Natural killer cell (primary cell): ENCODE measurements around the gene PRRT2. TPM values are rescaled to one million over a fixed set of nuclear protein-coding genes. Genes with fewer than 3 reads are reported as not detected.
"Not testable (repeated sequence)": the region's sequence is repeated elsewhere in the genome, so short reads cannot be mapped to it uniquely, and the experiment has no call there.

Experiments used
- ATAC-seq, 3 donors: fragments of 150-1000 bp in 2 of 3; fragments of 200-7000 bp in 1 of 3; cut with Tn5 transposase; 1 replicate in 1 of 3; 2 replicates in 2 of 3; pipeline ENCODE4 v1.10.0; 2021; ENCODE audit warnings: mild to moderate bottlenecking in 2 of 3, moderate library complexity in 2 of 3
- DNase-seq, 2 donors: peaks; one replicate each; pipeline versions ENCODE4 v3.0.0 to v3.0.0-alpha.2; 2013 to 2021; ENCODE audit warnings: mixed read lengths in 1 of 2
- H3K27ac ChIP-seq: one replicate; pipeline ENCODE4 v1.5.1; 2013; ENCODE audit warnings: mild to moderate bottlenecking, low read length
- H3K27me3 ChIP-seq: one replicate; pipeline ENCODE4 v1.6.1; 2013; ENCODE audit warnings: low read length; ENCODE audit not compliant: control insufficient read depth, insufficient read depth
- H3K36me3 ChIP-seq: one replicate; pipeline ENCODE4 v1.6.1; 2013; ENCODE audit warnings: low read length; ENCODE audit not compliant: control insufficient read depth, insufficient read depth
- H3K4me1 ChIP-seq: one replicate; pipeline ENCODE4 v1.6.1; 2013; ENCODE audit warnings: low read length; ENCODE audit not compliant: control insufficient read depth, insufficient read depth
- H3K4me3 ChIP-seq: one replicate; pipeline ENCODE4 v1.5.1; 2013; ENCODE audit warnings: low read length
- H3K9me3 ChIP-seq: one replicate; pipeline ENCODE4 v1.6.1; 2013; ENCODE audit warnings: low read length; ENCODE audit not compliant: control insufficient read depth, insufficient read depth
- H3K27ac Mint-ChIP-seq, 2 donors: one replicate each; pipeline ENCODE4 v1.8.0; 2022; ENCODE audit warnings: mild to moderate bottlenecking in 2 of 2, mixed read lengths in 2 of 2, moderate library complexity in 1 of 2
- H3K27me3 Mint-ChIP-seq, 2 donors: one replicate each; pipeline ENCODE4 v1.8.0; 2022; ENCODE audit warnings: low read depth in 2 of 2, mixed read lengths in 2 of 2
- H3K36me3 Mint-ChIP-seq: one replicate; pipeline ENCODE4 v1.8.0; 2022; ENCODE audit warnings: mixed read lengths
- H3K4me1 Mint-ChIP-seq, 2 donors: one replicate each; pipeline ENCODE4 v1.8.0; 2022; ENCODE audit warnings: mixed read lengths in 2 of 2
- H3K4me3 Mint-ChIP-seq: one replicate; pipeline ENCODE4 v1.8.0; 2022; ENCODE audit warnings: mild to moderate bottlenecking, moderate library complexity, mixed read lengths
- H3K9me3 Mint-ChIP-seq, 2 donors: one replicate each; pipeline ENCODE4 v1.8.0; 2022; ENCODE audit warnings: mixed read lengths in 2 of 2
- CTCF ChIP-seq: fragments of 200-600 bp; IDR thresholded peaks from one replicate; pipeline ENCODE4 v1.8.0; 2022; ENCODE audit warnings: antibody characterized with exemption
- WGBS: methylation state at CpG from one replicate; pipeline ENCODE4 v1.1.7; 2013; ENCODE audit warnings: missing lambda C conversion rate; ENCODE audit not compliant: insufficient coverage; 5-methylcytosine and 5-hydroxymethylcytosine counted together
- intact Hi-C: fragments of 100-400 bp; cut with micrococcal nuclease; formaldehyde crosslinking; loops from one replicate; pipeline ENCODE4 v1.14.2; 2022
- total RNA-seq, 4 donors: library from RNA; stranded (reverse); fragments of 120-200 nt in 1 of 4; gene quantifications; one replicate each; pipeline versions ENCODE4 v1.2.3 to v1.2.4, GENCODE V29; 2013 to 2022

PRRT2 gene
- total RNA-seq, 3 donors from 2014 or later (not counting 1 experiment from before 2014, with no cell fraction given): 0.70 to 1.4 (median 0.91) TPM

DNA sequence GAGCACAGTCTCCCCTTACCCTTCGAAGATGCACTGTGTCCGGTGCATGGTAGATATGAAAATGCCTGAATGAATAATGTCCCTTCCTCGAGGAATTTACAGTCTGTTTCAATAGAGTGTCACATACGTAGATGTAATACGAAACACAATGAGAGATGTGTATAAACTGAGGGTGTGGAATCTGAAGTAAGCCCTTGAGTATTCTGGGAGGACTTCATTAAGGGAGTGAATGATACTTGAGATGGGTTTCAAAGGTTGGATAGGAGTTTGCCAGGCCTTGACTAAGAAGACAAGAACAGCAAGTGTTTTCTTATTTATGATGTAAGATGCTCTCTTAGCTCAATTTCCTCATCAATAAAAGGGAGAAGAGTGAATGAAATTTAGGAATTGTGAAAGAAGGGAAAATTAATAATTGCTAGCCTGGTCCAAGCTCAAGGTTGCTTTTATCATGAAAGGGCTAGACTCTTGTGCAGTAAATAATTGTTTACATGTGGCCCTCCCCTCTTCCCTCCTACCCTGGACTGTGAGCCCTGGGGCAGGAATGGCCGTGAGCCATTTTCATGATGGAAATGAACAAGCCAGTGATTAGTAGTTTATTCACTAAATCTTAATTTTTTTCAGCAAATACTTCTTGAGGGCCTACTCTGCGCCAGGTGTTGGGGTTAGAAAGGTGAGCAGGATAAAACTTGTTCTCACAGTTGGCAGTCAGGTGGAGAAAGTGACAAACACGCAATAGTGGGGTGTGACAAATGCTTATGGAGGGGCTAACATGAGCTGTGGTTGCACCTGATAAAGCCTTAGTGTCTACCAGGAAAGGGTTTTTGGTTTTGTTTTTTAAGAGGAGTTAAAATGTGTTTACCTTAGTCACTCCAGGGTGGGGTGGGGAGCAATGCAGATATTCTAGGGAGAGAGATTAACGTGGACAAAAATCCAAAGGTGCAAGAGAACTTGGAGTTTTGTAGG, 19.9 kb upstream of the PRRT2 start:
- DNase-seq (peak in 1 of 2 donors; percentile 33), ATAC-seq (no peak)
- Mint-ChIP-seq H3K9me3 (no peaks in the 10 kb centered on the region), H3K36me3 (no peaks in the 10 kb centered on the region), H3K4me3 (peak overlapping the region; percentile 96), H3K27ac (peak overlapping the region; percentile 92), H3K4me1 (peaks cover 40 to 41% of the 10 kb centered on the region in 2 donors), H3K27me3 (no peaks in the 10 kb centered on the region)
- 65% methylated on average over 8 of the region's 9 CpGs for WGBS
- H3K27ac ChIP-seq: peak overlapping the region; percentile 19
- H3K4me3 ChIP-seq: no peak overlapping the region
- intact Hi-C loops: loop anchor here (2.0 kb wide), 1 partner anchor 45 kb away; no protein-coding TSS in a partner anchor
- TF ChIP-seq CTCF: no peak
- peaks cover 30% of the 10 kb centered on the region for H3K4me1 ChIP-seq
- peaks cover 4% of the 10 kb centered on the region for H3K36me3 ChIP-seq
- H3K27me3 ChIP-seq: no peaks in the 10 kb centered on the region
- H3K9me3 ChIP-seq: no peaks in the 10 kb centered on the region

GRCh38 chr16:29793153-29793552, 18.8 kb upstream of the PRRT2 start:
- H3K36me3 Mint-ChIP-seq, H3K4me3 Mint-ChIP-seq, H3K27me3 ChIP-seq, H3K27me3 Mint-ChIP-seq, H3K27ac ChIP-seq, ATAC-seq, H3K9me3 Mint-ChIP-seq, H3K9me3 ChIP-seq, DNase-seq, intact Hi-C loops, H3K4me3 ChIP-seq: not testable (repeated sequence)
- H3K4me1 ChIP-seq: peaks cover 30% of the 10 kb centered on the region
- peaks cover 14% of the 10 kb centered on the region for H3K36me3 ChIP-seq
- Mint-ChIP-seq H3K27ac (peak overlapping the region; percentile 92), H3K4me1 (peaks cover 40 to 41% of the 10 kb centered on the region in 2 donors)
- WGBS: 96% methylated on average over 18 of the region's 18 CpGs

DNA sequence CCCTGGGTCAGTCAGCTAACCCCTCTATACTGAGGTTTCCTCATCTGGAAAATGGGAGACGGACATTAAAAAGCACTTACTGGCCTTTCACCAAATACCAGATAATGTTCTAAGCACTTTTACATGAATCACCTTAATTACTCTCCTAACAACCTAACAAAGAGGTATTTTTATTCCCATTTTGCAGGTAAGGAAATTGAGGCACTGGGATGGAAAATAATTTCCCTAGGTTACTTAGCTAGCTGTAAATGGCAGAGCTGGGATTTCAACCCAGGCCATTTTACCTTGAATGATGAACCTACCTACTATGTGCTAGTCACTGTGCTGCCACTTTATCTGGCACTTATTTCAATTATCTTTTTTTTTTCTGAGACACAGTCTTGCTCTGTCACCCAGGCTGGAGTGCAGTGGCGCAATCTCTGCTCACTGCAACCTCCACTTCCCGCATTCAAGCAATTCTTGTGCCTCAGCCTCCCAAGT, 17.7 kb upstream of the PRRT2 start:
- Mint-ChIP-seq H3K4me1 (peaks cover 40 to 41% of the 10 kb centered on the region in 2 donors), H3K9me3 (no peaks in the 10 kb centered on the region), H3K27ac (no peak overlapping the region), H3K4me3 (no peak overlapping the region), H3K36me3 (no peaks in the 10 kb centered on the region), H3K27me3 (no peaks in the 10 kb centered on the region)
- Histone ChIP-seq H3K27ac (no peak overlapping the region), H3K36me3 (peaks cover 25% of the 10 kb centered on the region), H3K27me3 (no peaks in the 10 kb centered on the region), H3K4me1 (peaks cover 30% of the 10 kb centered on the region), H3K4me3 (no peak overlapping the region), H3K9me3 (no peaks in the 10 kb centered on the region)
- TF ChIP-seq CTCF: no peak
- 96% methylated on average over 3 of the region's 3 CpGs for WGBS
- intact Hi-C loops: no loop called here
- DNase-seq: no peak
- no peak for ATAC-seq

GRCh38 chr16:29802416-29802935, 9.5 kb upstream of the PRRT2 start:
- Histone ChIP-seq H3K4me3 (no peak overlapping the region), H3K27ac (no peak overlapping the region), H3K27me3 (no peaks in the 10 kb centered on the region), H3K9me3 (no peaks in the 10 kb centered on the region), H3K4me1 (peaks cover 14% of the 10 kb centered on the region), H3K36me3 (peaks cover 36% of the 10 kb centered on the region)
- H3K9me3 Mint-ChIP-seq: no peaks in the 10 kb centered on the region
- no peak for DNase-seq
- H3K4me3 Mint-ChIP-seq: peak overlapping the region; percentile 64
- WGBS: 96% methylated on average over 8 of the region's 8 CpGs
- TF ChIP-seq CTCF: no peak
- H3K27ac Mint-ChIP-seq: peak overlapping the region in 1 of 2 donors; percentile 26
- ATAC-seq: no peak
- H3K27me3 Mint-ChIP-seq: no peaks in the 10 kb centered on the region
- H3K36me3 Mint-ChIP-seq: no peaks in the 10 kb centered on the region
- intact Hi-C loops: no loop called here
- H3K4me1 Mint-ChIP-seq: peaks cover 19 to 26% of the 10 kb centered on the region in 2 donors
